Esophagus muscularis mucosa (tissue), 3 donors: Measurements from ENCODE around the gene SELENOM.

Experiments used
- CTCF ChIP-seq, 3 experiments: fragments of 200-600 bp in 2 of 3; fragments of 450-650 bp in 1 of 3; sonication (generic) in 2 of 3; IDR thresholded peaks; one replicate each; pipeline ENCODE4 v1.5.1; 2017 to 2019; ENCODE audit warnings: antibody characterized with exemption in 3 of 3, mild to moderate bottlenecking in 2 of 3, moderate library complexity in 1 of 3
- POLR2AphosphoS5 ChIP-seq, 2 donors: sonication (generic); formaldehyde crosslinking; IDR thresholded peaks; one replicate each; pipeline ENCODE4 v1.6.1; 2017; ENCODE audit warnings: antibody characterized with exemption in 2 of 2

- TF ChIP-seq POLR2AphosphoS5 (IDR thresholded peaks at IDR 0.05) (no peak), CTCF (IDR thresholded peaks at IDR 0.05) (no peak)
Observed at GRCh38 chr22:31140746-31141145, 33.4 kb upstream of the SELENOM start.
